C4-2B (cell line): ENCODE data around the gene OSBP2.

Experiments used
- CTCF ChIP-seq: fragments of 450-650 bp; conservative IDR thresholded peaks from 2 replicates; pipeline ENCODE4 v1.5.1; 2017; ENCODE audit warnings: mild to moderate bottlenecking
- ZFX ChIP-seq: fragments of 450-650 bp; IDR thresholded peaks from 2 replicates; pipeline ENCODE4 v1.6.1; 2017

DNA sequence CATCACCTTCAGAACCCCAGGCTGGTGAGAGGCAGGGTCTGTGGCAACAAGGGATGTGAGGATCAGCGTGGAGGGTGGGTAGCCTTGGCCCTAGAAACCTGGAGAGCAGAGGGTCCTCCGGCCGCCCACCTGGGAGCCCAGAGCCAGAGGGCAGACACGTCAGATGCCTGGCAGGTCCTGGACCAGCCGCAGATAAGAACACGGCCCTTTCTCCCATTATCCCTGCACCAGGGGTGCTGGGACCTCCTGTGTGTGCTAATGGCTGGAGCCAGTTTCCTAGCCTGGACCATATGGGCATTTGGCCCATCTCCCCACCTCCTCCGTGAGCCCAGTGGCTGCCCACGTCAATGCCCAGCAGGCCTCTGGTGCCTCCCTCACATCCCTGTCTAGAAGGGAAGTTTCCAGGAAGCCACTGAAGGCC lies 185.5 kb downstream of the OSBP2 start:
- TF ChIP-seq CTCF (no peak), ZFX (no peak)
